ENCODE measurements around the gene CDX1.

The CDX1 gene

GRCh38 chr5:150131978-150132694 lies 34.4 kb upstream of the CDX1 start:
- no peak for DNase-seq (ENCODE audit: low read depth)

GRCh38 chr5:150132740-150133139 lies 33.8 kb upstream of the CDX1 start:
- no peak for DNase-seq (ENCODE audit: low read depth)

GRCh38 chr5:150133581-150134197 lies 32.9 kb upstream of the CDX1 start:
- no peak for DNase-seq (ENCODE audit: low read depth)

- DNase-seq (ENCODE audit: low read depth) = no peak
These were observed 32.4 kb upstream of the CDX1 start for GRCh38 chr5:150134198-150134588.

- no peak for DNase-seq (ENCODE audit: low read depth)
These were observed 30.8 kb upstream of the CDX1 start for GRCh38 chr5:150135557-150136304.

- DNase-seq (ENCODE audit: low read depth) = no peak
These were observed 30.0 kb upstream of the CDX1 start for GRCh38 chr5:150136305-150137167.

- DNase-seq (ENCODE audit: low read depth) = no peak
These were observed 29.2 kb upstream of the CDX1 start for GRCh38 chr5:150137168-150137957.

- DNase-seq (ENCODE audit: low read depth) = no peak
These were observed 28.6 kb upstream of the CDX1 start for GRCh38 chr5:150137997-150138396.

GRCh38 chr5:150138551-150139265 lies 27.9 kb upstream of the CDX1 start:
- no peak for DNase-seq (ENCODE audit: low read depth)

- no peak for DNase-seq (ENCODE audit: low read depth)
These were observed 27.2 kb upstream of the CDX1 start for GRCh38 chr5:150139334-150139733.

GRCh38 chr5:150140830-150141229 lies 25.7 kb upstream of the CDX1 start:
- no peak for DNase-seq (ENCODE audit: low read depth)

- no peak for DNase-seq (ENCODE audit: low read depth)
These were observed 24.9 kb upstream of the CDX1 start for GRCh38 chr5:150141544-150142184.

- no peak for DNase-seq (ENCODE audit: low read depth)
These were observed 24.2 kb upstream of the CDX1 start for GRCh38 chr5:150142185-150142958.

GRCh38 chr5:150142959-150143349 lies 23.6 kb upstream of the CDX1 start:
- DNase-seq (ENCODE audit: low read depth) = no peak

- DNase-seq (ENCODE audit: low read depth) = no peak
These were observed 23.0 kb upstream of the CDX1 start for GRCh38 chr5:150143350-150144245.

- DNase-seq (ENCODE audit: low read depth) = no peak
These were observed 22.3 kb upstream of the CDX1 start for GRCh38 chr5:150144246-150144801.

- no peak for DNase-seq (ENCODE audit: low read depth)
These were observed 21.7 kb upstream of the CDX1 start for GRCh38 chr5:150144879-150145278.

- no peak for DNase-seq (ENCODE audit: low read depth)
These were observed 20.3 kb upstream of the CDX1 start for GRCh38 chr5:150146235-150146634.

Measured in activated T-cell treated with anti-CD3 and anti-CD28 coated beads for 24 hours (primary cell).